NCI-H1092 treated with DMSO at 0.1 percent for 48 hours (cell line): ENCODE measurements around the gene TCAP.
A peak's percentile ranks its signal among the peaks of the same experiment; 100 is the strongest.

ENCODE experiments used
- DNase-seq: peaks from one replicate; lab custom pipeline; 2025; lab: John Stamatoyannopoulos, UW

TCAP gene

DNA sequence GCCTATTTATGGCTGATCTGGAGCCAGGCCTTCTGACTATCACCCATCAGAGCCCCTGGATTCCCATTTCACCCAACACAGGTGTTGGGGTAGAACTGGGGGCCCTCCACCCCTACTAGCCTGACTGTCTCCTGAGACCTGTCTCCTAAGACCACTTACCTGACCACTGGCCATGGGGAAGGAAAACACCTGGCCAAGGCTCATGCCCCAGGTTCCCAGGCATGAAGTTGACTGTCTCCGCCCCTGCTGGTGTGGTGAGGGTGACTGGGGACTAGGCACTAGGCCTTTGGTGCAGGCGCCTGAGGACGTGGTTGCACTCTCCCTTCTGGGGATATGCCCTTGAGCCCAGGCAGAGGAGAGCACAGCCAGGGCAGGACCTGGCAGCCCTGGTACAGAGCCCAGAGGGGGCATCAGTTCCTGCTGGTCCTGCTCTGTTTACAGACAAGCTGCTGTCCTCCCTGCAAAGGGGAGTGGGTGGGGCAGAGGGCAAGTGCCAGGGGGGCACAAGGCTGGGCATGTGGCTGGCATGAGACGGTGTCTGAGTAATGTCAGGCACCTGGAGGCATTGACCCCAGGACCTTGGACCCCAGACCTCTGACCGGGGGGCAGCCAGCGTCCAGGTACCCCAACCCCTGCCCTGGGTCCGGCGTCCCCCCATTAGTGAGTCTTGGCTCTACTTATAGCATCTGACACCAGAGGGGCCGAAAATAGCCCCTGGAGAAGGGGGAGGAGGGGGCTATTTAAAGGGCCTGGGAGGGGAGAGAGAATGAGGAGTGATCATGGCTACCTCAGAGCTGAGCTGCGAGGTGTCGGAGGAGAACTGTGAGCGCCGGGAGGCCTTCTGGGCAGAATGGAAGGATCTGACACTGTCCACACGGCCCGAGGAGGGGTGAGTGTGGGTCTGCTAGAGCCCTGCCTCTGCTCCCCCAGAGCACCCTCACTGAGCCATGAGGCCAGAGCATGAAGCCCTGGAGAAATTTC is at the start of gene TCAP:
TCAP (plus strand) TSS at position 769 of the 981 bp plus-strand sequence; CDS start at position 780, 11 bp downstream.
- no peak for DNase-seq

GRCh38 chr17:39615434-39615833 is 49.7 kb upstream of the TCAP start:
- DNase-seq, result no peak

DNA sequence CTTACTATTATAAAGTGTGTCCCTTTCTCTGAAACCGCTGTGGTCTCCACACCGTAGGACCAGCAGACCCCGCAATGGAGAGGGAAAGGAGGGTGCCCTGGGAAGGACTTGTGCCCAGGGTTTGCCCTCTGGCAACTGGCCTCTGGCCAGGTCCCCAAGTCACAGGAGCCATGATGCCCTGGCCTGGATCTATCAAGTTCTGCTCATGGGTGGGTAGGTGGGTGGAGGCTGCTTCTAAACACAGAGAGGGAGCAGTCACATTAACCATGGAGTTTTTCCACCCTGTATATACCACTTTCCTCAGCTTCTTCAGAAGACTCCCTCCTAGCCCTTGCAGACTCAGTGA is 48.1 kb upstream of the TCAP start:
- DNase-seq, result no peak

DNA sequence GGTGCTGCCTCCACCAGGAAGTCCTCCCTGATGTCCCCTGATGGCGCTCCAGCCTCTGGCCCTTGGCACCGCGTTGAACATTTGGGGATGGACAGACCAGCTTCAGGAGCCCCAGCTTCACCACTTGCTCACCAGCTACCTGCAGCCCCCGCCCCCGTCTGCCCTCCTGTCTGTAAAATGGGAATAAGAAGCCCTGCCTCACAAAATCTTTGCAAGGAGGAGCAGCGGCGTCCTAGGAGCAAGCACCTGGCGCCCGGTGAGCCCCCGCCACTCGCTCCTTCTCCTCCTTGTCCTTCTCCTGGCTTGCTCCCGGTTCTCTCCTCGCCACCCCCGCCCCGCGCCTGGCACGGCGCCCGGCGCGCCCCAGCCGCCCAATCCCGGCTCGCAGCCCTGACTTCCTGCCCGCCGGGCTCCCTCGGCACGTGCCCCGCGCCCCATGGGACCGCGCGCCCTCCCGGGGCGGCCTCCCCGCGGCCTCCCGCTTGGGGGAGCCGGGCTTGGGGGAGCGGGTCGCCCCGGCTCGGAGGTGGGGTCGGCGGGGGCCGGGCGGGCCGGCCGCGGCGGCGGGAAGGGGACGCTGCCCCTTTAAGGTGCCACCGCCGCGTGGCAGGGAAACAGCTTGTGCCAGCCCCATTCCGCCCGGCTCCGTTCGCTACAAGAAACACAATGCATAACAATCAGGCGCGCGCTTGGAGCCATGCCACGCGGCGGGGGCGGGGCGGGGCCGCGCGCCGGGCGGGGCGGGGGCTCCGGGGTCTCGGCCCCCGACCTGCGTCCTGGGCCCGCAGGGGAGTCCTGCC is 47.5 kb upstream of the TCAP start:
- peak; percentile 80 for DNase-seq

- DNase-seq, result peak; percentile 74
Observed at GRCh38 chr17:39618246-39618913, 46.8 kb upstream of the TCAP start.

DNA sequence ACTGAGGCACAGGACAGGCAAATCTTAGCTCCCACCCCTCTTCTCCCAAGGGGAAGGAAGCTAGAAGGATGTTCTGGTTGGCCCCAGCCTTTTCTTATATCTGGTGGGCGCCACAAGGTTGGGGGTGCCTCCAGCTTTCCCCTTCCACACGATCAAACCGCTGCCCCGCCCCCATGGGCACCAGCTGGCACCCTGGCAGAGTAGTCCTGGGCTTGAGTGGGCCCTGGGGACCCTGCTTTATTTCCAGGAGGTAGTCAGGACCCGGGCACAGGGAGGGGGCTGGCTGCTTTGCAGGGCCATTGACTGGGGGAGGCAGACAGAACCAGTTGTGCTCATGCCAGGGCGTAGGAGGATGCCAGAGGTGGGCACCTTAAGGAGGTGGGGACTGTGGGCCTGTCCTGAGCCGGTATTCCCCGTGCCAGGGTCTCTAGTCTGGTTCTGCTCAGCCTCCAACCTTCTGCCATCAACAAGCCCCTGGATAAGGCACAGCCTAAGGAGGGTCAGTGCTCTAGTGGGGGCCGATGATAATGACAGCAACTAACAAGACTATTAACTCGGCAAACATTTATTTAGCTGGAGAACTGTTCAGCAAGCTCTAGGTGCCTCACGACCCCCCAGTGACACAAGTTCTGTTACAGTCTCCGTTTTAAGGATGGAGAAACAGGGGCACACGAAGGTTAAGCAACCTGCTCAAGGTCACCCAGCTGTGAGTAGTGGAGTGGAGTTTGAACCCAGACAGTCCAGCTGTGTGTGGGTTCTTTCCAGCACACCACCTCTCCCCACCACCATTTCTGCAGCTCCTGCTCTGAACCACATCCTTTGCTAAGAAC is 46.0 kb upstream of the TCAP start:
- peak; percentile 76 for DNase-seq

GRCh38 chr17:39619786-39620101 is 45.4 kb upstream of the TCAP start:
- no peak for DNase-seq

DNA sequence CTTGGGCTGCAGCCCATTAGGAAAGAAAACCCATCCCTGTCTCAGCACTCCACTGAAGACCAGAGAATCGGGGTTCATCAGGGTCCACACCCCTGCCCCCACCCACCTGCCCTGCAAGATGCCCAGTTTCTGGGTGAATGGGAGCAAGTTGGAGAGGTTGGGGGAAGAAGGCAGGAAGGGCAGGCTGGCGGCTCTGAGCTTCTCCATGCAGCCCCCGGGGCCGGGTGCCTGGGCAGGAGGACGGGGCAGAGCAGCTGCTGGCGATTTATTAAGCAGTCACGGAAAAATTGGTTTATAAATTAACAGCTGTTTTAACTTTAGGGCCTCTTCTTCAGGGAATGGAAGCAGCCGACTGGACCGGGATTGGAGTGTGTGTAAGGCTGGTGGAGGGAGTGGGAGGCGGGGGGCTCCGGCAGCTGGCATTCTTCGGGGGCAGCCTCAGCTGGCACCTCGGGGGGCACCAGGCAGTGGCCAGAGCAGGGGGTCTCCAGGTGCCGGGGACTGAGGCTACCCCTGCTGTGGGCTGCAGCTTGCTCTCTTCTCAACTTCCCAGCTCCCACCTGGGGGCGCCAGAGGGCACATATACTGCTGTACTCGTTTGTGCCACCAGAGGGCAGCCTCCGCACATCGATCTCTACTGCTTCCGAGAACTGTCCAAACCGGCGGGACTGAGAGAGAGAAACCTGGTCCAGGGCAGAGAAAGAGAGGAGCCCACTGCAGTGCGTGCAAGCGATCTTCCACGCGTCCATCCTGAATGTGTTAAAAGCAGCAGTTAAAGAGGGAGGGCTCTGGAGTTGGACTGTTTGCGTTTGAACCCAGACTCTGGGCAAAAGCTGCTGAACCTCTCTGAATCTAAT is 43.4 kb upstream of the TCAP start:
- peak; percentile 79 for DNase-seq

- no peak for DNase-seq
Observed at GRCh38 chr17:39622380-39623006, 42.7 kb upstream of the TCAP start.

GRCh38 chr17:39623356-39623950 is 41.7 kb upstream of the TCAP start:
- DNase-seq, result peak; percentile 64

GRCh38 chr17:39624313-39624712 is 40.8 kb upstream of the TCAP start:
- no peak for DNase-seq

DNA sequence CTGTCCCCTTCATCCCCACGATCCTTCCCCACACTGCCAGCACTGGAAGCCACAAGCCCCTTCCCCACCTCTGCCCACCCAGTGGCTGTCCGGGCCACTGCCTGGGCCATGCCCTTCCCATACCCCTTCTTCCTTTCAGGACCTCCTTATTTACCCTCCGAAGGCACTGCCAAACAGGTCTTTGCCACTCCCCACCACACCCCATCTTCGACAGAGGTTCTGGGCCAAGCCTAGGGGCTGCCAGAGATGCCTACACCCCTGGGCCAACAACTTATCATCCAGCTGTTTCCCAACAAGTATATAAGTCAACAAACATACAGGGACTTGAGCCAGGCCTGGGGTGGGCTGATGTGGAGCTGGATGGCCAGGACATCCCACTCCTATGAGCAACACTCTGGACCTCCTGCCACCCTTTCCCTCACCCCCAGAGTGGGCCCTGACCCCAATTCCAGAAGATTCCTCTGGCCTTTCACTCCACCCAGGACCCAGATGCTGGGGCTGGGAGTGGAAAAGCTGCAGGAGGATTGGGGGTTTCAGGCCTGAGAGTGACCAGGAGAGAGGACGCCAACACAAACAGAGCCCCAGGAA is 39.9 kb upstream of the TCAP start:
- no peak for DNase-seq

DNA sequence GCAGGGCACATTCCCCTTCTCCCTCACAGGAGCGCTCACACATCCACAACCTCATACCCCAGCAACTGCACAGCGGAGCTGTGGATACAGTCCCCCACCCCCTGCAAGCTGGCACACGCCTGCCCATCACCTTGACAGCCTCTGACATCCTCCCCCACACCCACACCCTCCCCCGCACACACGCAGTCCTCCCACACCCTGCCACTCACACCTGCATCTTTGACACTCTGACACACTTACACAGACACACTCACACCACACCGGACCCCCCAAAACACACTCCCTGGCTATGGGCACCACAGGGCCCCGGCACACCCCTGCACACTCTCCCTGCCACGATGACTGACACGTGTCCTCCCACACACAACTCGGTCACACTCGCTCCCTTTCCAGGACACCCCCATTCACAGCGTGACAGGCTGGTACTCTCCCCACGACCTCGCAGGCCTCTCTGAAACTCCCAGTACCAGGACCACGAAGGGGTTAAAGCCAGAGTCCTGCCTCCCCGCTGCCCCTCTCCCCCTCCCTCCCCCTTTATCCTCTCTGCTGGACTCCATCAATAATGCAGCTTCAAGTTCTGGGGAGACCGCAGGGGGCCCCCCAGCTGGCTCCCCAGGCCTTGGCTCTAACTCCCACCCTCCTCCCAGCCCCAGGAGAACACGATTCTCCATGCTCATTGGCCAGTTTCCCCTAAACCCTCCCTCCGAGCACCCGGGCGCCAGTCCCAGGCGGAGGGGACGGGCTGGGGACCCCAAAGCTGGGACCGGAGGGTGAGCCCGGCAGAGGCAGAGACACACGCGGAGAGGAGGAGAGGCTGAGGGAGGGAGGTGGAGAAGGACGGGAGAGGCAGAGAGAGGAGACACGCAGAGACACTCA is 38.7 kb upstream of the TCAP start, which contains the start of gene PPP1R1B:
PPP1R1B (plus strand) TSS at position 782 of the 876 bp plus-strand sequence. CDS start 441 bp downstream, outside the sequence.
- DNase-seq, result no peak

DNA sequence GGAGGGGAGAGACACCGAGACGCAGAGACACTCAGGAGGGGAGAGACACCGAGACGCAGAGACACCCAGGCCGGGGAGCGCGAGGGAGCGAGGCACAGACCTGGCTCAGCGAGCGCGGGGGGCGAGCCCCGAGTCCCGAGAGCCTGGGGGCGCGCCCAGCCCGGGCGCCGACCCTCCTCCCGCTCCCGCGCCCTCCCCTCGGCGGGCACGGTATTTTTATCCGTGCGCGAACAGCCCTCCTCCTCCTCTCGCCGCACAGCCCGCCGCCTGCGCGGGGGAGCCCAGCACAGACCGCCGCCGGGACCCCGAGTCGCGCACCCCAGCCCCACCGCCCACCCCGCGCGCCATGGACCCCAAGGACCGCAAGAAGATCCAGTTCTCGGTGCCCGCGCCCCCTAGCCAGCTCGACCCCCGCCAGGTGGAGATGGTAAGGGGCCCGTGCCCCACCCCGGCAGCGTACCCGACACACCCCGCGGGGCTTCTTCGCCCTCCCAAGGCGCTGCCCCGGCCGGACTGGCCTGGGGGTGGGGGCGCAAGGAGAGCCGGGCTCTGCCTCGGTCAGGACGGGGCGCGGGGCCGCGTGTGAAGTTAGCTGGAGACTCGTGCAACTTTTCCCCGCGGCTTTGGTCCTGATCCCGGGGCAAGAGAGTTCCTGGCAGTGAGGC is 38.0 kb upstream of the TCAP start:
- no peak for DNase-seq

GRCh38 chr17:39627712-39628516 is 37.2 kb upstream of the TCAP start:
- no peak for DNase-seq

DNA sequence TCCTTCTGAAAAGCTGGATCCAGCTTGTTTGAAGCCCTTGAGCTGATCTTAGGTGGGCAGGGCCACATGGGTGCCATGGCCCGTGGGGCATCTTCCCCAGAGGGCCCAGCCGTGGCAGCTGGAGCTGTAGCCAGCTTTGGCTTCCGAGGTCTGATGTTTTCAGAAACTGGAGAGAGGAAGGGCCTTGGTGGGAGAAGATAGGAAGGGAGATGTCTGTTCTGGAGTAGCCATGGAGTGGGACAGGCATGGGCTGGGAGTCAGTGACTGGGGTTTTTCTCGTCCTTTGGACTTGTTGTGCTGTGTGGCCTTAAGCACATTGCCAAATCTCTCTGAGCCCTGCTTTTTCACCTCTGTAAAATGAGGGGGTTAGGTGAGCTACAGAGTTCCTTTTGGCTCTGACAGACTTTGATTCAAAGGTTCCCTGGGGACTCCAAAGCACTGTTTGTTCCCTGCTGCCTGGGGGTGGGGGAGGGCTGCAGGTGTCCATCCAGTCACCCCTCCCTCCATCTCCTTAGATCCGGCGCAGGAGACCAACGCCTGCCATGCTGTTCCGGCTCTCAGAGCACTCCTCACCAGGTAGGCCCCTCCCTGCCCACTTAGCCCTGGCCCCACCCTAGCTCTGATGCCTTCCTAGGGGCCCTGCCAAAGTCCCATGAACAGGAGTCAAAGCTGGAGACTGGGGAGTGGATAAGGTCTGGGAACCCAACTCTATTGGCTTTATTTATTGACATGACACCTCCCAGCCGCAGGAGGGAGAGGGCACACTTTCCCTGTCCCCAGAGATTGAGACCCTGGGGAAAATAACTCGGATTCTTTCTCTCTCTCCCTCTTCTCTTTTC is 36.3 kb upstream of the TCAP start:
- DNase-seq, result no peak
